ENCODE results near the gene SIX2. TPM values are rescaled to one million over a fixed set of nuclear protein-coding genes. Genes with fewer than 3 reads are reported as not detected.

SIX2 gene
- total and polyA plus RNA-seq, 2 of the 13 experiments (the other 11 are each of a cell fraction or from before 2014, with no cell fraction given): not detected

DNA sequence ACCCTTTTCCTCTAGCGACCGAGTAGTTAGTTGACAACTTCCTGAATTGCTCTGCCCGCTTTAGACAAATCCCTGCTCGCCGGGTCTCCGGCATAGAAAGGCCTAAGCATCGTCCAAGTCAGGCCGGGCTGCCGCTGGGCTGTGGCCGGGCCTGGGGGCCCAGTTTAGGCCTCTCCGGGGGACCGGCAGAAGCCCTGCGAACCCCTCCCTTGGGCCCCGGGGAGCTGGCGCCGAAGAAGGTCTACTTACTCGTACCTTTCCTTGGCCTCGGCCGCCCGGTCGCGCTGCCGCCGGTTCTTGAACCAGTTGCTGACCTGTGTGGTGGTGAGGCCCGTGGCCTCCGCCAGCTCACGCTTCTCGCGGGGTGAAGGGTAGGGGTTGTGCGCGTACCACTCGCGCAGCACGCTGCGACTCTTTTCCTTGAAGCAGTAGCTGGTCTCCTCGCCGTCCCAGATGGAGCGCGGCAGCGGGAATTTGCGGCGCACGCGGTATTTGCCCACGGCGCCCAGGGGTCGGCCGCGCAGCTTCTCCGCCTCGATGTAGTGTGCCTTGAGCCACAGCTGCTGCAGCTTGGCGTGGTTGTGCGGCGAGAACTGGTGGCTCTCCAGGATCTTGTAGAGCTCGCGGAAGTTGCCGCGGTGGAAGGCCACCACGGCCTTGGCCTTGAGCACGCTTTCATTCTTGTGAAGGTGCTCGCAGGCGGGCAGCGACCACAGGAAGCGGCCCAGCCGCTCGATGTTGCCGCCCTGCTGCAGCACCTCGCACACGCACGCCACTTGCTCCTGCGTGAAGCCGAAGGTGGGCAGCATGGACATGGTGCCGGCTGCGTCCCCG lies 739 bp downstream of the SIX2 start:
- Histone ChIP-seq H3K27me3 (ENCODE audit: control insufficient read depth in 1 of 2, insufficient read depth in 2 of 2, low read length in 2 of 2) (peaks cover 13 to 82% of the 10 kb centered on the region in 2 experiments), H3K27ac (ENCODE audit: extremely low read length, insufficient read depth, low read length) (no peak overlapping the region), H3K4me3 (replicated peaks in 1 of 3; ENCODE audit: insufficient read depth in 1 of 3, low read depth in 2 of 3, low read length in 3 of 3) (no peak overlapping the region), H3K79me2 (ENCODE audit: insufficient read depth, low read length) (no peaks in the 10 kb centered on the region), H3K4me2 (ENCODE audit: low read depth, low read length) (no peak overlapping the region), H3K9me3 (ENCODE audit: low read length) (no peaks in the 10 kb centered on the region), H3K4me1 (ENCODE audit: insufficient read depth, low read length) (0 out of 2 replicates have a peak, but pooled peaks cover 6% of the 10 kb centered on the region), H3K36me3 (replicated peaks in 1 of 2; ENCODE audit: control insufficient read depth in 1 of 2, insufficient read depth in 2 of 2, low read length in 2 of 2) (no peaks in the 10 kb centered on the region), H2AFZ (ENCODE audit: low read length) (no peak overlapping the region), H4K20me1 (ENCODE audit: insufficient read depth, low read length) (no peaks in the 10 kb centered on the region; the same call in 1 of the 2 replicates), H3K9ac (ENCODE audit: insufficient read depth, low read depth, low read length) (no peak overlapping the region)
- POLR2A ChIA-PET: no interaction called here
- CTCF ChIA-PET (ENCODE audit: low intra/inter-chr PET ratio, low total read pairs): no interaction called here
- no peak for ATAC-seq
- BruUV-seq (replicated peaks): no TSS peak
- TF ChIP-seq ZFP41 (CRISPR knock-in tag; IDR thresholded peaks at IDR 0.05; ENCODE audit: borderline replicate concordance) (no peak), ZSCAN21 (CRISPR knock-in tag; IDR thresholded peaks at IDR 0.05; ENCODE audit: borderline replicate concordance) (no peak)
- DNase-seq (ENCODE audit: low spot score): no peak
- in situ Hi-C loops (cut with HindIII; ENCODE audit: extremely low pct_ligation_motif_present, low pct_unique_long_range_greater_than_20kb) (no loop called here), intact Hi-C loops (cut with micrococcal nuclease; ENCODE audit: unreplicated experiment) (no loop called here)
- 89% methylated on average over 60 of the region's 75 CpGs for WGBS (ENCODE audit: low lambda C conversion rate)
- FAIRE-seq: no peak

DNA sequence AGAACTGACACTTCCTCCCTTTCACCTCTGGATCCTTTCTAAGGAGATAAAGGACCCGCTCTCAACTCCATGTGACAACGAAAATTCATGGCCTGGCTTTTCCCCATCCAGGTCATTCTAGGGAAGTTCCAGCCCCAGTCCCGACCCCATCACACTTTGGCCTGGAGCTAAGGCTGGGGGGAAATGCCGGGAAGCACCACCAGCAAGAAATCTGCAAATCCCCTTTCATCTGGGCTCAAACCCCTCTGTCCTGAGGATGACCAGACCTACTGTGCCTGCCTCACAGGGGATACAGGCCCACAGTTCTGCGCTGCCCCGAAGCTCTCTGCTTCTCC lies 1.3 kb downstream of the SIX2 start:
- POLR2A ChIA-PET: no interaction called here
- CTCF ChIA-PET (ENCODE audit: low intra/inter-chr PET ratio, low total read pairs): no interaction called here
- DNase-seq (ENCODE audit: low spot score) (no peak), FAIRE-seq (no peak), ATAC-seq (no peak)
- WGBS (ENCODE audit: low lambda C conversion rate): 59% methylated on average over 6 of the region's 6 CpGs
- H3K27ac ChIP-seq (ENCODE audit: extremely low read length, insufficient read depth, low read length): no peak overlapping the region
- H3K36me3 ChIP-seq (replicated peaks in 1 of 2; ENCODE audit: control insufficient read depth in 1 of 2, insufficient read depth in 2 of 2, low read length in 2 of 2): no peaks in the 10 kb centered on the region
- H3K4me1 ChIP-seq (ENCODE audit: insufficient read depth, low read length): 0 out of 2 replicates have a peak, but pooled peaks cover 6% of the 10 kb centered on the region
- no peaks in the 10 kb centered on the region for H3K79me2 ChIP-seq (ENCODE audit: insufficient read depth, low read length)
- H4K20me1 ChIP-seq (ENCODE audit: insufficient read depth, low read length): no peaks in the 10 kb centered on the region; the same call in 1 of the 2 replicates
- H3K9me3 ChIP-seq (ENCODE audit: low read length): no peaks in the 10 kb centered on the region
- in situ Hi-C loops (cut with HindIII; ENCODE audit: extremely low pct_ligation_motif_present, low pct_unique_long_range_greater_than_20kb): no loop called here
- BruUV-seq (replicated peaks): no TSS peak
- peaks cover 13 to 87% of the 10 kb centered on the region in 2 experiments for H3K27me3 ChIP-seq (ENCODE audit: control insufficient read depth in 1 of 2, insufficient read depth in 2 of 2, low read length in 2 of 2)
- H3K4me2 ChIP-seq (ENCODE audit: low read depth, low read length): no peak overlapping the region
- H3K9ac ChIP-seq (ENCODE audit: insufficient read depth, low read depth, low read length): no peak overlapping the region
- intact Hi-C loops (cut with micrococcal nuclease; ENCODE audit: unreplicated experiment): no loop called here
- H2AFZ ChIP-seq (ENCODE audit: low read length): no peak overlapping the region
- H3K4me3 ChIP-seq (replicated peaks in 1 of 3; ENCODE audit: insufficient read depth in 1 of 3, low read depth in 2 of 3, low read length in 3 of 3): no peak overlapping the region
- no peak for TF ChIP-seq U2AF2 (IDR thresholded peaks at IDR 0.05; ENCODE audit: low read depth, low read length)
- TF ChIP-seq ZNF10 (CRISPR knock-in tag; IDR thresholded peaks at IDR 0.05; ENCODE audit: borderline replicate concordance, low read depth): no peak
- TF ChIP-seq TOE1 (CRISPR knock-in tag; IDR thresholded peaks at IDR 0.05): no peak
- TF ChIP-seq HMGA1 (CRISPR knock-in tag; conservative IDR thresholded peaks at IDR 0.05): no peak
- no peak for TF ChIP-seq KLF9 (CRISPR knock-in tag; IDR thresholded peaks at IDR 0.05; ENCODE audit: low read depth)
- TF ChIP-seq, protein P1, sequence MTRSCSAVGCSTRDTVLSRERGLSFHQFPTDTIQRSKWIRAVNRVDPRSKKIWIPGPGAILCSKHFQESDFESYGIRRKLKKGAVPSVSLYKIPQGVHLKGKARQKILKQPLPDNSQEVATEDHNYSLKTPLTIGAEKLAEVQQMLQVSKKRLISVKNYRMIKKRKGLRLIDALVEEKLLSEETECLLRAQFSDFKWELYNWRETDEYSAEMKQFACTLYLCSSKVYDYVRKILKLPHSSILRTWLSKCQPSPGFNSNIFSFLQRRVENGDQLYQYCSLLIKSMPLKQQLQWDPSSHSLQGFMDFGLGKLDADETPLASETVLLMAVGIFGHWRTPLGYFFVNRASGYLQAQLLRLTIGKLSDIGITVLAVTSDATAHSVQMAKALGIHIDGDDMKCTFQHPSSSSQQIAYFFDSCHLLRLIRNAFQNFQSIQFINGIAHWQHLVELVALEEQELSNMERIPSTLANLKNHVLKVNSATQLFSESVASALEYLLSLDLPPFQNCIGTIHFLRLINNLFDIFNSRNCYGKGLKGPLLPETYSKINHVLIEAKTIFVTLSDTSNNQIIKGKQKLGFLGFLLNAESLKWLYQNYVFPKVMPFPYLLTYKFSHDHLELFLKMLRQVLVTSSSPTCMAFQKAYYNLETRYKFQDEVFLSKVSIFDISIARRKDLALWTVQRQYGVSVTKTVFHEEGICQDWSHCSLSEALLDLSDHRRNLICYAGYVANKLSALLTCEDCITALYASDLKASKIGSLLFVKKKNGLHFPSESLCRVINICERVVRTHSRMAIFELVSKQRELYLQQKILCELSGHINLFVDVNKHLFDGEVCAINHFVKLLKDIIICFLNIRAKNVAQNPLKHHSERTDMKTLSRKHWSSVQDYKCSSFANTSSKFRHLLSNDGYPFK (CRISPR knock-in tag; IDR thresholded peaks at IDR 0.05; ENCODE audit: borderline replicate concordance): no peak
- TF ChIP-seq, protein P2, sequence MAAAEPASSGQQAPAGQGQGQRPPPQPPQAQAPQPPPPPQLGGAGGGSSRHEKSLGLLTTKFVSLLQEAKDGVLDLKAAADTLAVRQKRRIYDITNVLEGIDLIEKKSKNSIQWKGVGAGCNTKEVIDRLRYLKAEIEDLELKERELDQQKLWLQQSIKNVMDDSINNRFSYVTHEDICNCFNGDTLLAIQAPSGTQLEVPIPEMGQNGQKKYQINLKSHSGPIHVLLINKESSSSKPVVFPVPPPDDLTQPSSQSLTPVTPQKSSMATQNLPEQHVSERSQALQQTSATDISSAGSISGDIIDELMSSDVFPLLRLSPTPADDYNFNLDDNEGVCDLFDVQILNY (CRISPR knock-in tag; conservative IDR thresholded peaks at IDR 0.05): no peak
- no peak for TF ChIP-seq ZNF616 (CRISPR knock-in tag; IDR thresholded peaks at IDR 0.05; ENCODE audit: low read depth)
- TF ChIP-seq ZNF329 (CRISPR knock-in tag; IDR thresholded peaks at IDR 0.05; ENCODE audit: low read depth): no peak
- TF ChIP-seq, protein P3, sequence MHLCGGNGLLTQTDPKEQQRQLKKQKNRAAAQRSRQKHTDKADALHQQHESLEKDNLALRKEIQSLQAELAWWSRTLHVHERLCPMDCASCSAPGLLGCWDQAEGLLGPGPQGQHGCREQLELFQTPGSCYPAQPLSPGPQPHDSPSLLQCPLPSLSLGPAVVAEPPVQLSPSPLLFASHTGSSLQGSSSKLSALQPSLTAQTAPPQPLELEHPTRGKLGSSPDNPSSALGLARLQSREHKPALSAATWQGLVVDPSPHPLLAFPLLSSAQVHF (CRISPR knock-in tag; IDR thresholded peaks at IDR 0.05): no peak
- TF ChIP-seq NCOA2 (CRISPR knock-in tag; IDR thresholded peaks at IDR 0.05): no peak
- TF ChIP-seq SATB2 (CRISPR knock-in tag; IDR thresholded peaks at IDR 0.05): no peak

Measured in HepG2 (cell line).